GM12873 (cell line): ENCODE results near the gene JAZF1.

Source experiments
- CTCF ChIP-seq: IDR thresholded peaks from 2 replicates; pipeline ENCODE4 v1.5.1; 2012; ENCODE audit warnings: low read depth, mild to moderate bottlenecking, moderate library complexity, low read length, control low read depth; ENCODE audit not compliant: insufficient read depth; ENCODE audit errors: missing control alignments

The JAZF1 gene

GRCh38 chr7:28018020-28018419 is 162.6 kb downstream of the JAZF1 start:
- TF ChIP-seq CTCF = no peak

GRCh38 chr7:28017372-28017771 is 163.2 kb downstream of the JAZF1 start:
- no peak for TF ChIP-seq CTCF

- TF ChIP-seq CTCF = no peak
Observed at GRCh38 chr7:28016297-28016696, 164.3 kb downstream of the JAZF1 start.

DNA sequence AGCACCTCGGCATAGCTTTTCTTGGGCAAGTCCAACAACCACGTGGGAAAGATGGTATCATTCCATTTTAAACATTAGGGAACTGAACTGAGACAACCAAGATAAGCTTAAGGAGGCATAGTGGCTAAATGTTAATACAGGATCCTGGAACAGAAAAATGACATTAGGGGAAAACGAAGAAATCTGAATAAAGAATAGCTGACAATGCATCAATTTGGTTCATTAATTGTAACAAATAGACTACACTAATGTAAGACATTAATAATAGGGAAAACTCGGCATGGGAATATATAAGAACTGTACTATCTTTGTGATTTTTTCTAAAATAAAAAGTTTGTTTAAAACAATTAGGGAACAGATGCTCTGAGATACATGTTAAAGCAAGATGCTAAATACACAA is 165.4 kb downstream of the JAZF1 start:
- no peak for TF ChIP-seq CTCF

GRCh38 chr7:28013441-28013840 is 167.2 kb downstream of the JAZF1 start:
- TF ChIP-seq CTCF = no peak

GRCh38 chr7:28013019-28013418 is 167.6 kb downstream of the JAZF1 start:
- TF ChIP-seq CTCF = no peak

DNA sequence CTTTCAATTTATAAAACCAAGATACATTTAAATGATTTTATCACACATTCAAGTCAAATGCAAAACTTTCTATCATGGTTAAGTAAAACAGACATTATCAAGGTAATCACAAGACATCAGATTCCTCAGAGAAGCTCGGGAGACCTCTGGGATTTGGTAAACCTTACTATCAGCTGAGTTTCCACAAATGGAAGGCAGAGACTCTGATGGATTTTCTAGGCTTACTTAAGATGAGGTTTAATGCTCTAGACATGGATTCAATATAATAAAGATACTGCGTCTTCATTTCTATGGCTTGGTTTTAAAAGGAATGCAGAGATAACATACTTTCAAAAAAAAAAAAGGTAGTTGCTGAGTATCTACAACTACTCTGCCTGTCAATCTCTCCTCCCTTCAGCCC is 171.7 kb downstream of the JAZF1 start:
- TF ChIP-seq CTCF = no peak
